Lung (tissue), 12 donors: ENCODE measurements around the gene OTUD5. TPM values are rescaled to one million over a fixed set of nuclear protein-coding genes. Genes with fewer than 3 reads are reported as not detected.
A peak's percentile ranks its signal among the peaks of the same experiment; 100 is the strongest.

Source experiments
- ATAC-seq: fragments of 200-7000 bp; cut with Tn5 transposase; one replicate; pipeline ENCODE4 v1.9.1; 2020; ENCODE audit warnings: moderate number of reproducible peaks; ENCODE audit not compliant: insufficient read depth, low FRiP score
- DNase-seq, 3 donors: peaks; one replicate each; pipeline ENCODE4 v3.0.0-alpha.2; 2013 to 2017
- H3K27ac ChIP-seq, 2 donors: one replicate each; pipeline ENCODE4 v1.5.1; 2013; ENCODE audit warnings: mild to moderate bottlenecking in 2 of 2, moderate library complexity in 2 of 2, control low read depth in 1 of 2, inconsistent platforms in 1 of 2, low read depth in 1 of 2, low read length in 1 of 2
- H3K27me3 ChIP-seq, 3 donors: one replicate each; pipeline ENCODE4 v1.5.1; 2013; ENCODE audit warnings: low read length in 2 of 3; ENCODE audit not compliant: control insufficient read depth in 3 of 3, insufficient read depth in 3 of 3
- H3K36me3 ChIP-seq, 4 donors: one replicate each; pipeline ENCODE4 v1.5.1; 2013; ENCODE audit warnings: low read length in 4 of 4, mild to moderate bottlenecking in 1 of 4, moderate library complexity in 1 of 4; ENCODE audit not compliant: control insufficient read depth in 4 of 4, insufficient read depth in 4 of 4
- H3K4me1 ChIP-seq, 5 donors: one replicate each; pipeline ENCODE4 v1.5.1; 2013; ENCODE audit warnings: low read length in 5 of 5, mild to moderate bottlenecking in 2 of 5, moderate library complexity in 1 of 5; ENCODE audit not compliant: control insufficient read depth in 5 of 5, insufficient read depth in 5 of 5
- H3K4me3 ChIP-seq: one replicate; pipeline ENCODE4 v1.5.1; 2013; ENCODE audit warnings: mild to moderate bottlenecking, control low read depth, moderate library complexity
- H3K9ac ChIP-seq, 2 donors: one replicate each; pipeline ENCODE4 v1.5.1; 2013; ENCODE audit warnings: low read length in 2 of 2, control low read depth in 1 of 2; ENCODE audit not compliant: insufficient read depth in 1 of 2
- H3K9me3 ChIP-seq, 4 donors: one replicate each; pipeline ENCODE4 v1.5.1; 2013; ENCODE audit warnings: low read length in 3 of 4, mild to moderate bottlenecking in 1 of 4, moderate library complexity in 1 of 4; ENCODE audit not compliant: control insufficient read depth in 4 of 4, insufficient read depth in 3 of 4
- whole genome bisulfite sequencing, 2 donors: extraction: QIAGEN DNeasy Blood & Tissue Kit; methylation state at CpG; one replicate each; pipeline ENCODE4 v1.1.7; 2013; 5-methylcytosine and 5-hydroxymethylcytosine counted together
- polyA plus RNA-seq, 2 donors: library from polyadenylated mRNA; stranded (reverse); fragments of 200-250 nt; gene quantifications; one replicate each; pipeline ENCODE4 v1.2.1, GENCODE V29; 2013
- total RNA-seq, 2 donors: library from RNA; depleted of rRNA in 1 of 2; stranded (reverse); fragments of >200 nt in 1 of 2; gene quantifications; one replicate each; pipeline ENCODE4 v1.2.1, GENCODE V29; 2014 to 2021
- TF ChIP-seq, protein P1 (sequence below): IDR thresholded peaks from 2 replicates; pipeline ENCODE4 v1.5.1; 2012; ENCODE audit warnings: mild to moderate bottlenecking; ENCODE audit errors: control extremely low read depth, extremely low read depth
- donor health status: control.
- donor health status: control.
- donor health status: Bipolar disorder and iron deficiency.
- donor health status: healthy.
- donor health status: DM: yes; HTN: yes; CAD: no.

Gene OTUD5
- total and polyA plus RNA-seq, 4 donors = 32.4 to 48.2 (median 35.7) TPM

DNA sequence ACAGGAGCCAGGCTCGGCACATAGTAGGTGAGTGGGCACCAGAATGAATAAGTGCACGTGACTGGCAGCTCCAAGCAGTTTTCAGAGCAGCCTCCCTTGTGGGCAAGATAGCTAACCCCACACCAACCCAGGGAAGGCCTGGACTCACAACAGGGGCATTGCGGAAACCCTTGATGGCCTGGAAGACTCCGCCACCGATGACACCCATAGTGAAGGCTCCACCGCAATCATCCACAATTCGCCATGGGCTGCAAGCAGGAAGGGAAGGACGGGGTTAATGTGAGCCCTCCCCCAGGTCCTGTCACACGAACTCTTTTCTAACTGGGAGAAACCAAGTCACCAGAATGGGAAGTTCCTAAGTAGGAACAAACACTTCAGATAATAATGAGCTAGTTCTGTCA, 60.8 kb downstream of the OTUD5 start:
- WGBS, 2 donors = 55 to 64% methylated on average over 9 of the region's 9 CpGs
- Histone ChIP-seq H3K9ac (peak overlapping the region; percentile 81 to 89), H3K4me3 (no peak overlapping the region), H3K27me3 (no peaks in the 10 kb centered on the region), H3K4me1 (peaks cover 0 to 12% (median 3%) of the 10 kb centered on the region in 5 donors), H3K27ac (peak overlapping the region; percentile 92 to 94), H3K9me3 (peaks cover 0 to 7% (median under 1%) of the 10 kb centered on the region in 4 donors), H3K36me3 (peaks cover 0 to 7% (median 3%) of the 10 kb centered on the region in 4 donors)
- DNase-seq (peak in 2 of 3 donors; percentile 40 to 41), ATAC-seq (no peak)
- TF ChIP-seq, protein P1, sequence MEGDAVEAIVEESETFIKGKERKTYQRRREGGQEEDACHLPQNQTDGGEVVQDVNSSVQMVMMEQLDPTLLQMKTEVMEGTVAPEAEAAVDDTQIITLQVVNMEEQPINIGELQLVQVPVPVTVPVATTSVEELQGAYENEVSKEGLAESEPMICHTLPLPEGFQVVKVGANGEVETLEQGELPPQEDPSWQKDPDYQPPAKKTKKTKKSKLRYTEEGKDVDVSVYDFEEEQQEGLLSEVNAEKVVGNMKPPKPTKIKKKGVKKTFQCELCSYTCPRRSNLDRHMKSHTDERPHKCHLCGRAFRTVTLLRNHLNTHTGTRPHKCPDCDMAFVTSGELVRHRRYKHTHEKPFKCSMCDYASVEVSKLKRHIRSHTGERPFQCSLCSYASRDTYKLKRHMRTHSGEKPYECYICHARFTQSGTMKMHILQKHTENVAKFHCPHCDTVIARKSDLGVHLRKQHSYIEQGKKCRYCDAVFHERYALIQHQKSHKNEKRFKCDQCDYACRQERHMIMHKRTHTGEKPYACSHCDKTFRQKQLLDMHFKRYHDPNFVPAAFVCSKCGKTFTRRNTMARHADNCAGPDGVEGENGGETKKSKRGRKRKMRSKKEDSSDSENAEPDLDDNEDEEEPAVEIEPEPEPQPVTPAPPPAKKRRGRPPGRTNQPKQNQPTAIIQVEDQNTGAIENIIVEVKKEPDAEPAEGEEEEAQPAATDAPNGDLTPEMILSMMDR = no peak

- WGBS, 2 donors = 74 to 92% methylated on average over 6 of the region's 6 CpGs
Observed at GRCh38 chrX:48894891-48895290, 62.5 kb downstream of the OTUD5 start.

DNA sequence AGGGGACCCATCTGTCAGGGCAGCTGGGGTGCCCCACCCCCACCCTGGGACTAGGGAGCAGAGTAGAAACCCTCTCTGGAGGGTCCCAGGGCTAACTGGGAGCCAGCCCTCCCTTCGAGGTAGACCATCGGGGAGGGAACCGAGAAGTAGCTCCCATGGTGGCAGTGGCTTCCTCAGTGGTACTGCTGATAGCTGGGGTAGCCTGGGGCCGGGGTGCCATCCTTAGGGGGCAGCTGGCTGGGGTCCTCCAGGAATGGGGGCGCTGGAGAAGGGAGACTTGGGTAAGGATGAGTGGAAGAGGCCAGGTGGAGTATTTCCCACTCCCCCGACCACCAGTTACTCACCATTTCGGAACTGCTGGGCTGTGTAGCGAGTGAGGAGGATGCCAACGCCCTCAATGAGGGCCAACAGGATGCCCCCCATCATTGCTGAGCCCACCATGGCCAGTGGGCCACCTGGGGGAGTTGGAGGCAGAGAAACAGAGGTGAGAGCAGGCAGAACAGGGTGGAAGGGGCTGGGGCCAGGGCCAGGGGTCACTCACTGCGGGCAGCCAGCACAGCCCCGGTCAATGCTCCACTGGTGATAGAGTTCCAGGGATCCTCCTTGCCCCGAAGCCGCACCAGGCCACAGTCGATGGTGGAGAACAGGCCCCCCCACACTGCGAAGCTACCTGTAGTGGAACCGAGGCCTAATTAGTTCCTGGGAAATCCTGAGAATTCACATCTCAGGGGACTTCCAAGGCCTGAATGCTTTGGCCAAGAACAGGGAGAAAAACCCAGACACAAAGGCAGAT, 63.7 kb downstream of the OTUD5 start:
- H3K27me3 ChIP-seq = no peaks in the 10 kb centered on the region
- DNase-seq (no peak), ATAC-seq (no peak)
- peaks cover 0 to 12% (median 3%) of the 10 kb centered on the region in 5 donors for H3K4me1 ChIP-seq
- peaks cover 0 to 7% (median under 1%) of the 10 kb centered on the region in 4 donors for H3K9me3 ChIP-seq
- WGBS, 2 donors = 79 to 100% methylated on average over 10 to 16 of the region's 16 CpGs
- TF ChIP-seq, protein P1 = no peak
- H3K27ac ChIP-seq = no peak overlapping the region
- peaks cover 0 to 3% (median under 1%) of the 10 kb centered on the region in 4 donors for H3K36me3 ChIP-seq
- H3K4me3 ChIP-seq = no peak overlapping the region
- no peak overlapping the region for H3K9ac ChIP-seq

More at GRCh38 chrX:48894891-48895290, 62.5 kb downstream of the OTUD5 start:
- TF ChIP-seq, protein P1 = no peak
- no peak for ATAC-seq
- peaks cover 0 to 7% (median under 1%) of the 10 kb centered on the region in 4 donors for H3K9me3 ChIP-seq
- no peaks in the 10 kb centered on the region for H3K27me3 ChIP-seq
- H3K36me3 ChIP-seq = peaks cover 0 to 3% (median under 1%) of the 10 kb centered on the region in 4 donors
- H3K4me3 ChIP-seq = no peak overlapping the region
- H3K4me1 ChIP-seq = peaks cover 0 to 12% (median 3%) of the 10 kb centered on the region in 5 donors
- no peak overlapping the region for H3K9ac ChIP-seq
- no peak for DNase-seq
- no peak overlapping the region for H3K27ac ChIP-seq
